ENCODE measurements around the gene KCNQ1.

The KCNQ1 gene

DNA sequence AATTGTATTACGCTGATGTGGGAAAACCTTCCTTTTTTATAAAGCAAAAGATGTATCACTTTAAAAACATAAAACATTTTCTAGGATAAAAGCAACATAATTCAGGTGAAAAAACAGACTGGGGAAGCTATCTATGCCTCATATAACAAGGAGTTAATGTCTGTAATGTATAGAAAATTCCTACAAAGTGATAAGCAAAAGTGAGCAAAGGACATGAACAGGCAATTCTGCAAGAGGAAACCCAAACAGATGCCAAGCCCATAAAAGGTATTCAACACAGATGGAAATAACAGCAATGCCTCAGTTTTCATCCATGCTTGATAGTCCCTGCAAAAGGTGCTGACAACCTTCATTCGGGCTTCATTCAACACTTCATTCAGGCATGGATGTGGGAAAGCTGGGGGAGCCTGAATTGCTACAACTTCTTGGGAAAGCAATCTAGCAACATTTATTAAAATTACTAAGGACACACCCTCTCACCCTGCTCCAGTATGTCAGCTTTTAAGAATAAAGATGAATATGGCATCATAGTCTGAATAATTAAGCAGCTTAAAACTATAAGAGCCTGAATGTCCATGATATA is 215.6 kb downstream of the KCNQ1 start:
- no peak for DNase-seq

DNA sequence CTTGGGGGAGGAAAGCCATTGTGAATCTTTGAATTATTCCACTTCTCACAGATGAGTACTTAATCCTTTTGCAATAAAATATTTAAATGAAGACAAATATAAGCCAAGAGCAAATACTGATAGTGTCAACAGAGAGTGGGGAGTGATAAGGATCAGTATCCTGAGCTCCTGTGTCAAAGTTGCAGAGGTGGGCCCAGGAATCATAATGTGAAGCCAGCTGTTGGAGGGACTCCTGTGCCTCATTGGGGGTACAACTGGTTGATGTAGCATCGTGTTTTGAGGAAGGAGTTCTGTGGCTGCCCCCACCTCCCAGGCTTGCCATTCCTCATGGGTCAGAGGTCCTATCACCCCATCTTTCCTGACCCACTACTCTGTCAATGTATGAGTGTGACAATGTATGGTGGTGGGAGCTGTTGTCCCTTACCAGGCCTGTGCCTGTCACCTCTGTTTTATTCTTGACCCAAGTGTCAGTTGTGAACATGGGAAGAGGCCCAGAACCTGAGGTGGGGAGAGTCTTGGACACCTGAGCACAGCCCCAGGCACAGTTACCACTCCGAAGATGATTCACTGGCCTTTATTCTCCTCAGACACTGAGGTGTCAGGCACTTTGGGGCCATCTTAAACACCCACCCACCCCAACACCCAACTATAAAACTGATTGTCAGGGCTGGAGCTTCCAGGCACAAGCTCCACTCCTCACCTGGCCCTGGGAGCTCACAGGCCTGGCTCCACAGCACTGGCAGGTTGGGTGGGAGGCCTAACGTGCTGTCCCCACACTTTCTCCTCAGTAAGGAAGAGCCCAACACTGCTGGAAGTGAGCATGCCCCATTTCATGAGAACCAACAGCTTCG is 216.6 kb downstream of the KCNQ1 start:
- DNase-seq = no peak

DNA sequence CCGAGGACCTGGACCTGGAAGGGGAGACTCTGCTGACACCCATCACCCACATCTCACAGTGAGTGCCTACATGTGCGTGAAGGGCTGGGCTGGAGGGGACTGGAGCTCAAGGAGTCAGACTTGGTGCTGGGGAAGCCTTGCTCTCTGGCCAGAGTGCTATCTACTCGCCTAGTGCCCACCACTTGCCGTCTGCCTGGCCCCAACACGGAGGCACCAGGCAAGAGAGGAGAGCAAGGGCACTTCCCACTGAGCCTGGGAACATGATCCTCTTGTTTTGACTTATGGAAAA is 217.2 kb downstream of the KCNQ1 start:
- DNase-seq = no peak

DNA sequence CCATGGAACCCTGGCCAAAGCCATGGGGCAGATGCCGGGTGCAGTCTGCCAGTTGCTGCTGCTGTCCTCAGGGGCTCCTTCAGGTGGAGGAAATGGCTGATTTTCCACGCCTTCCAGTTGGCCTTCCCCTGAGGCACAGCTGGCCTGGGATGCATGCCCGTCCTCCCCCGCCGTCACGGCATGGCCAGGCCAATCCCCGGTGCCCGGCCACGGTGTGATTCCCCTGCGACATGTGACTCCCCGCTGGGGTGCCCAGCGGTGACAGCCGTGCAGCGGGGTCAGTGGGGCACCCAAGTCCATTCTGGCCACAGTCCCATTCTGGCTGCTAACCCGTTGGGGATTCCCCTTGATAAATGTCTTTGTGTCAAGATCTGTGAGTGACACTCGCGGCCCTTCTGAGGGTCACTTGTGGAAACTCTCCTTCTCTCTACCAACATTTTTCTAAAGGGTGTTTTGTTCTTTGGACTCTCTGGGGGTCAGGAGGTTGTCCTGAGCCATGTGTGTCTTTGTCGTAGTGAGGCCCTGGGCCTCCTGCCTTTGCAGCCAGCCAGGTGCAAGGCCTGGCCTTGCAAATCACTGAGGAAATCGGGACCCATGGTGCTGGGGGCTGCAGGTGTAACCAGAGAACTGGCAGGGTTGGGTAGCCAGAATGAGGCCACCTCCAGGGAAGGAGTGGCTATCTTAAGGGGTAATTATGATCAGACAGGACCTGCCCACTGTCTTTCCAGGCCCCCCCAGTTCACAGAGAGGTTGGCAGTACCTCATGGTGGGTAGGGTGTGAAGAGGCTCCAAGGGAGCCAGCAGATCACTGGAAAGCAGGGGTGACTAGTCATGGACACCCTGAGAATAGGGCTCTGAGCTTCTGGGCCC is 217.9 kb downstream of the KCNQ1 start:
- DNase-seq = no peak

DNA sequence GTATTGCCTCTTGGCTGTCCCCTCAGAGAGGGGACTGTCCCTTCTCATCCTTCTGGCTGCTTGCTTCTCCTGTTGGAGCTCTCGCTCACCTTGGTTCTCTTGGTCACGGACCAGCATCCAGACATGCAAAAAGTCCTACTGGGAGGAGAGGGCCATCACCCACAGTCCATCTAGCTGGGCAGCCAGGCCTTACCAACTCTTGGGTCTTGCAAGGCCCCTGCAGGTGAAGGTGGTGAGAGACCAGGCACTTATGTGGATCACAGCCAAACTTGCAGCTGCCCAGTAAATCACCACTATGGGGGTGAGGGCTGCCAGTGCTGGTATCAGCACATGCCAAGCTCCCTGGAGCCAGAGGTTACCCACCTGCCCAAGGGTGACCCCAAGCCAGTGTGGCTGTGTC is 218.7 kb downstream of the KCNQ1 start:
- DNase-seq = no peak

DNA sequence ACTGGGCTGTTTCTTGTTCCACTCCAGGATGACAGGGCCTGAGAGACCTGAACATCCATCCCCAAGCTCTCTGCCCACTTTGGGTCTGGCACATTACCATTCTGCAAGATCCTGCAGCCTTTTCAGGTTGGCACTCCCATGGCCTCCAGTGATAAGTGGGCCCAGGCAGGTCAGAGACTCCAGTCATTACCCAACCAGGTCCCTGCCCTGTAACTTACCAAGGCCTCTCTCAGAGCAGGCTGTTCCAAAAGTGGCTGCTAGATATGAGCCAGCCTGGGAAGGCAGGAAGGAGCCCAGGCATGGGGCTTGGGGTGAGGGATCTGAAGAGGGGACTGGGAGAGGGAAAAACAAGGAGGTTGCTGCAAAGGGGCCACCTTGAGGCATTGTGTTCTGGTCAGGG is 219.1 kb downstream of the KCNQ1 start:
- DNase-seq = no peak

DNA sequence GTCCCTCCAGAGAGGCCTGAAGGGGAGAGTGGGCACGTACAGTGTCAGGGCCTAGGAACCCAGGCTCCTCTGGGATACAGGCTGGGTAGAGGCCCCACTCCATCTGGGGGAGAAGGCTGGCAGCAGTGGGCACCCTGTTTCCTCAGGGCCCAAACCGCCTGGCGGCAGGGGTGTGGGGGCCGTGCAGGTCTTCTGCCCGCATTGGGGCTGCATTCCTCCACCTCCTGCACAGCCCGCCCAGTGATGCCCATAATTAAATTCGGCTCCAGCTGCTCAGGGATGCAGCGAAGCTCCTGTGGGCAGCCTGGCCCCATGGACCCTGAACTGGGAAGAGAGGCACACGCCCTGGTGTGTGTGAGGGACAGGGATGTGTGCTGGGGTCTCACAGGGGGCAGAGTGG is 219.6 kb downstream of the KCNQ1 start:
- no peak for DNase-seq

DNA sequence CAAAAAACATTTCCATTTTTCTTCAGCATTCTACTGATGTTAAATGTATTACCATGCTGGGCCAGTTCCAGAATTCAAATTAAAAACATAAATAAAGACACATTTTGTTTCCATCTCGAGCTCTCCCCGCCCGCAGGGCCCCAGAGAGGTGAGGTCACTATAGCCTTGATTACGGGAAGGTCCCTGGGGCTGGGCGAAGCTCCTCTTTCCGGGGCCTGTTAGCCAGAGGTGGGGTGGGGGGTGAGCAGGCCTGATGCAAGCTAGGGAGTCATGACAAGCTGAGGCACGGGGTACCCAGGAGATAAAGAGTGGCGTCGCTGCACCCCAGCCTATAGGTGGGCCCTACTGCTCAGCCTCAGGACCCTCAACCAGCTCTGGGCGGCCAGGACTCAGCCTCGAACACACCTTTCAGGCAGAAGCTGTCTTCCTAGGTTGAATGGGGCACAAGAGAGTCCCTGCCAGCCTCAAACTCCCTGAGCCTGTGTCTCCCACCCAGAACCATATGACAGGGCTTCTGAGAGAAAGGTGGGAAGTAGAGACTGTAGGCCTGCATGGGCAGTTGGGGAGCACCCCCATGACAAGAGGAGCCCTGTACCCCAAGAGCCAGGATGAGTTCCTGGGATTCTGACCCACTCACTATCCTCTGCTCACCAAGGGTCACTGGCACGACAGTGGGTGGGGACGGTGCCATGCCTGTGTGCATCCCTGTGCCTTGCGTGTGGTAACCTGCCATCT is 220.2 kb downstream of the KCNQ1 start:
- no peak for DNase-seq

DNA sequence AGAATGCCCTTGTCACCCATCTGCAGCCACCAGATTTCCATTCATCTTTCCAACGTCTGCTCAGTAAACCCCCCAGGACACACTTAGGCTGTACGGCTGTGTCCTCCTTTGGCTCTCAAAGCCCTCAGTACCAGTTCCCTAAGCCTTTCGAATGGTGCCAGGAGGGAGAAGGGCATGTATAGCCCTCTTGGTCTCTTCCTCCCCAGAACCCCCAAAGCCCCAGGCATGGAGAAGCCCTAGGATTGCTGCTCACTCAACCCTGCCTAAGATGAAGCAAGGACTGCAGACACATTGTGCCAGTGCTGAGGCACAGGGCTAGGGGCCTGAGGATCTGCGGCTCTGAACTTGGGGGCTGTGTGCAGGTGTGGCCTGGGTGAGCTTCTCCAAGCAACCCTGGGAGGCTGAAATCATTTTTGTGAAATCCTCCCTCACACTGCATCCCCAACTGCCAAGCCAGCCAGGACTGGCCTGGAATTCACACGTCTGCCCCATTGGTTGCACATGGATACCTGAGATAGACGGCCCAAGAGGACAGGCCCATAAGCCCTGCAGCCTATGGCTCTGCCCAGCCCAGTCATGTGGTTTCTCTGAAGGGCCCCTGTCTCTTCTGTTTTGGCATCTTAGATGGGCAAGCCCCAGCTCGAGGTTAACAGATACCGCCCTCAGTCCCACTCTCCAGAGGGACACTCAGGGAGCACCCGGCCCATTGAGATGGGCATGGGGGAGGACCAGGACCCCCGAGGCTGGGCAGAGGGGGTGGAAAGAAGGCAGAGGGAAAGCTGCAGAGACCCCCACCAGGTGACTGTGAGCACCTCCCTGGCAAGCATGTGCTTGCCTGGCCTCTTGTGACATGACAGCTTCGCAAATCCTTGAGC is 221.0 kb downstream of the KCNQ1 start:
- DNase-seq = no peak

DNA sequence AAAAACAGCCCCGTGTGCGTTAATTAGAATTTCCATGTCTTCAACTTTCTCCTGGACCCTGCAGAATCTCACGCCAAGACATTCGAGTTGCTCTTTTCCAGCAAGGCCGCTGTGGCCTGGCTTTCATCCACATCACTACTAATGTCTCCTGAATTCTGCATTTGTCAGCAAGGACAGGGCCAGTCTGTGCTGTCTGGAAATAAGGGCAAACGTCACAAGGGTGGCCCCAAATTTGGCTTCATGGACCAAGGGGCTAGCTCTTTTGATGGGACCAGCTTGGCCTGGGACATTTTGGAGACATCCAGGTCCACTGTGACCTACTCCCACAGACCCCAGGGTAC is 221.6 kb downstream of the KCNQ1 start:
- no peak for DNase-seq

DNA sequence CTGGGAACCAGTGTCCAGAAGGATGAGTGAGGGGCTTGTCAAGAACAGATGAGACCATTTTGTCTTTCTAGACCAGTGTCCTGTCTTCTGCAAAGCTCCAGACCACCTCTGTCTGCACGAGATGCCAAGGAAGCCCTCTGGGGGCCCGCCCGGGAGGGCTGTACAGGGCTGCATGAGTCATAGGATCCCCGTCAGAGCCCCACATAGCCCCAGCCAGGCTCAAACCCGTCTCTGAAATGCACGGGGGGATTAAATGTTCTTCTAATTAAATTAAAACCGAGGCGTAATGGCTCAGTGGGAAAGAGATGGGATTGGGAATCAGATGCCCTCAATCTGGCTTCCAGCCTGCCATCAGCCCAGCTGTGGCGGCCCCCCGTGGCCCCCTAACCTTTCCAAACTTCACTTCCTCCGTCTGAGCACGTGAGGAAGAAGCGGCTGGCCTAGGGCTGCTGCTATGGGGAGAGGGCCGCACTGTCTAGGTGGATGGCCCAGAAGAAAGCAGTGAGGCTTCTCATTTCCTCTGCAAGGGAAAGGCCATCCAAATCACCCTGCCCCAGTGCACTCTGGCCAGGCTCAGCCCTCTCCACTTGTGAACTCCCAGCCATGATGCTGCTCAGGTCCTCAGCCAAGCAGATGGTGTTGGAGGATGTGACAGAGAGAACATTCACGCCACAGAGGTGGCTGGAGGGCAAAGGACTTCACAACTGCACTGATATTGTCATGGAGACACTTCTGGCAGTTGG is 222.2 kb downstream of the KCNQ1 start:
- DNase-seq = no peak

DNA sequence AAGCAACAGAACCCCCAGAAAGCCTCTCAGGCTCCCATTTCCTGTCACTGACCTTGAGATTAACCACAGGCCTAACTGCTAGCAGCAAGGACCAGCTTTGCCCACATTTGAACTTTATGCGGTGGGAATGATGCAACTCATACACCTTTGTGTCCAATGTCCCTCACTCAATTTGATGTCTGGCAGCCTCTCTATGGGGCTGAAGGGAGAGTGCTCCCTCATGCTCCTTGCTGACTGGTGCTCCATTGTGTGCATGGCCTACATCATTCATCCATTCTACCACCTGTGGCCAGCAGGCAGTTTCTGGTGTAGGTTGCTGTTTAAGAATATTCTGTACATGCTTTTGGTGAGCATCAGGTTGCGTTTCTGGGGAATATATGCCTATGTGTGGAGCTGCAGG is 223.1 kb downstream of the KCNQ1 start:
- no peak for DNase-seq

DNA sequence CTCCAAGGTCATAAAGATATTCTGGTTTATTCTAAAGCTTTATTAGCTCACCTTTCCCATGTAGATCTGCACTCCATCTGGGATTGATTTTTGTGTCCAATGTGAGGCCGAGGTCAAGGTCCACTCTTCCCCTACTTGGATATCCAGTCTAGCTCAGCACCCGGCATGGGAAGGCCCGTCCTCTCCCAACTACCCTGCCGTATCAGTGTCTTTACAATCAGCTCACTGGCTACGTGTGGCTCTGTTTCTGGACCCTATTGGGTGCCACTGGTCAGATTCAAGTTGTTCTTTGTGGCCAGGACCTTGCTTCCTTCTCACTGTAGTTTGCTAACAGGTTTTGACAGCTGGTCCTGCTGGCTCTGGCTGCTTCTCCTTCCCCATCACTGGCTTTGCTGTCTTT is 224.1 kb downstream of the KCNQ1 start:
- DNase-seq = no peak

DNA sequence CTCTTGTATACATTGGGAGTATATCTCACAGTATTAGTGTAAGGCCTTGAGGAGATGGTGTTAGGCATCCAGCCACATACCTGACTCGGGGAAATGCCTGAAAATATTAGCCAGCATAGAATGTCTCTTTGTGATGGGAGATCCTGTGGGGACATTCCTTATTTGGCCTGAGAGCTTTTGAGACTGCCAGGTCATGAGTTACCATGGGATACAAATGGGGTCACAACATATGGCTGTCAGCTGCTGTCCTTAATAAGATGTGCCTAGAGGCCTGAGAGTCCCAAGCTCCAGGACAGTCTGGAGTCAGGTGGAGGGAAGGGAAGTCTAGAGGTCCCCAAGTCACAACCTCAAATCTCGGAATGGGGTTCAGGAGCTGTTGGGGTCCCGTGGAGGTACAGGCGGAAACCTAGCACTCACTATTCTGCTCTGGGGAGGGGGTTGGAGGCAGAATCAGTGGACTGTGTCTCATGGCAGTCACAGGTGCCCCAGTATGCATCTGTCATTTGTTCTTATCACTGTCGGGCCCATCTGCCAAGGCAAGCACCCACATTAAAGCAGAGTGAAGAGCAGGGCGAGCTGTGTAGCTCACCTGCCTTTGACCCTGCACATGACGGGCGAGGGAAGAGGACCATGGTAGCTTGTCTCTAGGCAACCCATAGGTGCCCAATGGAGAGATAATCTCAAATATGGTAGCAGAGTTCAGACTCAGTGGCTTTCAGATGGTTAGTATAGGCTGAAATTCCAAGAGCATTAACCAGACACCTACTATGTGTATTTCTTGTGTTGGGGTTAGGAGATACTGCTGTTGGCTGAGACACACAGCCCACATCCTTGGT is 225.0 kb downstream of the KCNQ1 start:
- no peak for DNase-seq

DNA sequence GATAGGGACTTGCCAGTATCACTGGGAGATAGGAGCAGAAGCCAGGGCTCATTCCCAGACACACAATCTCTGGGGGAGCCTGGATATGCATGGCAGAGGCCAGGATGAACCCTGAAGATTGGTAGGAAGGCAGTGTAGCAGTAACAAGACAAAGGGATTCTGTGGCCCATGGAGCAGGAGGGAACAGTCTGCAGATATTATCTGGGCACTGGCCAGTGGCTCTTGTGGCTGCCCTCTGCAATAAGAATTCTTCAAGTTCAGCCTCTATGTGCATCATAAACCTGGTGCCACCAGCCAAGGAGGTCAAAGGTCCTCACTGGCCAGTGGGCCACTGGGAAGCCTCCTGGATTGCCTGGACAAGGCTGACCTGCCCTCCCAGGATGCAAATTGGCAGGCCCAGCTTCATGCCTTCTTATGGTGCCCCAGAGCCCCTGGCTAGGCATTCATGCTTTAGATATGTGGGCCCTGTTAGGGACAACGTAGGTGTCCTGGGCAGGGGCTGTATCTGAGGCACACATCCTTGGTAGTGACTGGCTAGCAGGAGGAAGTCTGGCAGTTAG is 225.8 kb downstream of the KCNQ1 start:
- no peak for DNase-seq

DNA sequence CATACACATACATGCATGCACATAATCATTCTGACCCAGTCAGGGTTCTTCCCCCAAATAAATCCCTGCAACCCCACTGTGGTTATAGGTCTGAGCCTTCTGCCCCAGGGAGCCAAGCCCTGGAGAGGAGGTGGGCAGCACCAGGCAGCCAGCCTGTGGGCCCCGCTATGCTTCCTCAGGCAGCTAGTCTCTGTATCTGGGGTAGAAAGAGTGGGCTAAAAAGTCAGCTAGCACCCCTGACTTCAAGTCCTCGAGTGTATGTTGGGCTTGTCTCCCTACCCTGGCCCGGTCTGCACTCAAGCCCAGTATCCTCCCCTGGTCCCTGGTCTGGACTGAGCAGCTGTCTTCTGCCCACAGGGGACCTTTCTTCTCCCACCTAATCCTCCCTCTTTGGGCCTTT is 226.9 kb downstream of the KCNQ1 start:
- no peak for DNase-seq

DNA sequence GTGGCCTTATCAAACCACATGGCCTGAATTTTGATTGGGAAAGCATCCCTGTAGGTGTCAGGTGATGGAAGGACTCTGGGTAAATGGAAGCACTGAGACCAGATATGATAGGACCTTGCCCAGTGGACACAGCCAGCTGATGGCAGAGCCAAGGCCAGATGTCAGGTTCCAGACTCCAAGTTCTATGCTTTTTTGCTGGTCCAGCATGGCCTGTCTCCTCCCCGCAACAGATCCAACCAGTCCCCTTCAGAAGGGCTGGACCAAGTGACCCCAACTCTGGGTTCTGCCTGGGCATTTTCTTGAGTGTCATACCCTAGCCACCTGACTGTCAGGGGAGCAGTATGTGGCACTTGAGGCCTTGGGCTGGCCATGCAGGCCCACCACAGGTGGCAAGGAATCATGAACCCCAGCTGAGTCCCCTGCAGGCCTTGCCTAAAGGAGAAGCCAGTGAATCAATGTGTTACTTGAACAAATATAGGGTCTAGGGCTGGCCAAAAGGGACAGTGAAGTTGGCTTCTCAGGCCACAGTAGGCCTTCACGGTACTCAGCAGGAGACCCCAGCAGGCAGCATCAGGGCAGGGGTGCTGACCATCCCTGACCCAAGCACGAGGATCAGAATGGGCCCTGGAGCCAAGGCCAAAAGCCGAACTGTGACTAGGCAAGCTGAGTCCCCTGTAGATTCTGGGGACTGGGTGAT is 227.9 kb downstream of the KCNQ1 start:
- no peak for DNase-seq

DNA sequence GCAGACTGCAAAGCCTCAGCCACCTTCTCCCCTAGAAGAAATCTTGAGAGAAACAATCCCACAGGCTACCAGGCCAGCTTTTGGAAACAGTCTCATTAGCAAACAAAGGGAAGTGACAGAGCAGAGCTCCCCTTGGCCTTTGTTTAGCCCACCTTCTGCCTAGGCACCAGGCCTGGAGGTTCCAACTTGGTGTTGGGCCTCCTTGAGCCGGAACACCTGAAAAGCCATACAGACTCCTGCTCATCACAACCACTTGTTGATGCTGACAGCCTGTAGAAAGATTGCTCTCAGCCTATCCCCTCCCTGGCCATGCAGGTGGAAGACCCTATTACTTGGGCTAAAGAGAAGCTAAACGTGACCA is 228.4 kb downstream of the KCNQ1 start:
- no peak for DNase-seq

DNA sequence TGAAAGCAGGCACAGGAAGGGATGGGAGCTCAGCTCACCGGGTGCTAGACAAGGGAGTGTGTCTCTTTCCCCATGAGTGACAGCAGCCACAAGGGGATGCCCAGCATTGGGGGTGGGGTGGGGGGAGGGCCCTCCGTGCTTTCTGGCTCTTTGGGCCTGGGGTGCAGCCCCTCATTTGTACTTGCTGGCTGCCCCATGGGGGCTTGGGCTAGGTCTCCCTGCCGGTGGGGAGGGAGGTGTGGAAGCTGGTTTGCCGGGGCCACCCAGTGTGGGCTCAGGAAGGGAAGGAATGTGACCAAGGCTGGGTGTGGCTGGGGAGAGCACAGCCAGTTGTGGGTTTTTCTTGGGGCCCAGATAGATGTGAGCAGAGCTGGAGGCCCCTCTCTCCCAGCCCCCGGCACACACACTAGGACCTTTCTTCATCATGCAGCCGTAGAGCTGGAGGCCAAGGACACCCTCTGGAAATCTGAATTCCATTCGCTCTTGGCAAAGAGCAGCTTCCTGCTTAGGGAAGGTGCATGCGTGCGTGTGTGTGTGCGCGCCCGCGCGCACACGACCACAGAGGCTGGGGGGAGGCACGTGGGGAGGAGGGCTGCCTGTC is 229.2 kb downstream of the KCNQ1 start:
- no peak for DNase-seq
